GM12878 (cell line): ENCODE data around the gene MAGIX. TPM values are rescaled to one million over a fixed set of nuclear protein-coding genes. Genes with fewer than 3 reads are reported as not detected.

Experiments used
- ATAC-seq: fragments of 200-7000 bp; cut with Tn5 transposase; 3 replicates; pipeline ENCODE4 v1.9.1; 2020; ENCODE audit warnings: mild to moderate bottlenecking, moderate library complexity
- BruUV-seq: library from RNA; stranded (reverse); fragments of 400-500 nt; replicated peaks from 2 replicates; lab custom pipeline; 2021; lab: Mats Ljungman, UMichigan
- CTCF ChIA-PET: fragments of 300-600 bp; sonication (Branson Sonifier 250); formaldehyde crosslinking; extraction: SDS; loops from one replicate; lab custom pipeline; 2021; ENCODE audit warnings: inconsistent platforms; lab: Yijun Ruan, JAX
- POLR2A ChIA-PET: fragments of 350-600 bp; formaldehyde crosslinking; extraction: SDS; loops from one replicate; lab custom pipeline; 2021; ENCODE audit warnings: inconsistent platforms; lab: Charles Lee
- RAD21 ChIA-PET: fragments of 300-600 bp; sonication (Branson Sonifier 250); formaldehyde crosslinking; loops from one replicate; lab custom pipeline; 2023; ENCODE audit warnings: antibody characterized with exemption; ENCODE audit not compliant: unreplicated experiment; lab: Charles Lee
- SMC1A ChIA-PET: fragments of 300-600 bp; sonication (Branson Sonifier 250); formaldehyde crosslinking; loops from one replicate; lab custom pipeline; 2023; ENCODE audit not compliant: unreplicated experiment, uncharacterized antibody; lab: Charles Lee
- DNase-seq: peaks from one replicate; pipeline ENCODE4 v3.0.0-alpha.2; 2011; ENCODE audit warnings: low read depth, low spot score
- FAIRE-seq: peaks from 3 replicates; lab custom pipeline; 2011; peaks lifted over from hg19 to GRCh38; lab: Jason Lieb, UNC
- H2AFZ ChIP-seq: 2 replicates; pipeline ENCODE4 v1.6.0; 2011; ENCODE audit warnings: low read depth, low read length, control low read depth; ENCODE audit not compliant: control insufficient read depth
- H3K27ac ChIP-seq: 2 replicates; pipeline ENCODE4 v1.5.1; 2011; ENCODE audit warnings: control low read depth; ENCODE audit not compliant: control insufficient read depth, insufficient read depth
- H3K27me3 ChIP-seq, 2 experiments: replicated peaks in 1 of 2; 2 replicates each; pipeline versions ENCODE4 v1.6.0 to v1.6.1; 2011; ENCODE audit warnings: low read length in 1 of 2; ENCODE audit not compliant: control insufficient read depth in 2 of 2, insufficient read depth in 2 of 2
- H3K36me3 ChIP-seq, 2 experiments: 2 replicates each; pipeline ENCODE4 v1.5.1; 2011; ENCODE audit warnings: low read length in 1 of 2; ENCODE audit not compliant: control insufficient read depth in 2 of 2, insufficient read depth in 2 of 2
- H3K4me1 ChIP-seq: 2 replicates; pipeline ENCODE4 v1.6.1; 2011; ENCODE audit warnings: mild to moderate bottlenecking, low read length, moderate library complexity, mixed read lengths; ENCODE audit not compliant: control insufficient read depth, insufficient read depth
- H3K4me2 ChIP-seq: 2 replicates; pipeline ENCODE4 v1.6.0; 2011; ENCODE audit warnings: control low read depth; ENCODE audit not compliant: control insufficient read depth, insufficient read depth
- H3K4me3 ChIP-seq: fragments of 200-600 bp; sonication (generic); 2 replicates; pipeline ENCODE4 v1.5.1; 2016
- H3K79me2 ChIP-seq: 2 replicates; pipeline ENCODE4 v1.6.0; 2011; ENCODE audit warnings: low read length; ENCODE audit not compliant: control insufficient read depth, insufficient read depth
- H3K9ac ChIP-seq: 2 replicates; pipeline ENCODE4 v1.8.0; 2011; ENCODE audit warnings: low read length, control low read depth, mixed read lengths; ENCODE audit not compliant: control insufficient read depth, insufficient read depth
- H3K9me3 ChIP-seq: replicated peaks from 3 replicates; pipeline ENCODE4 v1.5.1; 2011; ENCODE audit warnings: mild to moderate bottlenecking, low read length; ENCODE audit not compliant: control insufficient read depth, insufficient read depth
- H4K20me1 ChIP-seq: 2 replicates; pipeline ENCODE4 v1.6.0; 2011; ENCODE audit not compliant: control insufficient read depth, insufficient read depth
- BRCA1 ChIP-seq: IDR thresholded peaks from 2 replicates; pipeline ENCODE4 v1.6.1; 2011; ENCODE audit warnings: low read depth, low read length, improper control_type of control experiment
- CBX3 ChIP-seq: fragments of 200-600 bp; sonication (generic); IDR thresholded peaks from 2 replicates; pipeline ENCODE4 v1.6.1; 2016; ENCODE audit warnings: low read depth, borderline replicate concordance
- CREB1 ChIP-seq: IDR thresholded peaks from 2 replicates; pipeline ENCODE4 v1.6.1; 2012; ENCODE audit warnings: low read depth, mild to moderate bottlenecking, inconsistent platforms
- DPF2 ChIP-seq: fragments of 450-650 bp; IDR thresholded peaks from 2 replicates; pipeline ENCODE4 v1.6.1; 2017; ENCODE audit warnings: mild to moderate bottlenecking
- GABPA ChIP-seq: IDR thresholded peaks from 2 replicates; pipeline ENCODE4 v1.6.1; 2014; ENCODE audit warnings: antibody characterized with exemption, low read depth, mild to moderate bottlenecking, inconsistent platforms
- IKZF2 ChIP-seq, 2 experiments: fragments of 450-650 bp; IDR thresholded peaks; 2 replicates each; pipeline ENCODE4 v1.6.1; 2017; ENCODE audit warnings: mild to moderate bottlenecking in 2 of 2, moderate library complexity in 2 of 2
- POLR2AphosphoS5 ChIP-seq: IDR thresholded peaks from 2 replicates; pipeline ENCODE4 v1.6.1; 2011; ENCODE audit warnings: mild to moderate bottlenecking, low read length, inconsistent platforms
- SUPT20H ChIP-seq: IDR thresholded peaks from 2 replicates; pipeline ENCODE4 v1.6.1; 2011; ENCODE audit warnings: low read depth, mild to moderate bottlenecking, low read length, moderate library complexity, borderline replicate concordance; ENCODE audit not compliant: control insufficient read depth
- YBX1 ChIP-seq: fragments of 450-650 bp; IDR thresholded peaks from 2 replicates; pipeline ENCODE4 v1.6.1; 2016; ENCODE audit warnings: antibody characterized with exemption
- ZSCAN29 ChIP-seq: fragments of 450-650 bp; IDR thresholded peaks from 2 replicates; pipeline ENCODE4 v1.6.1; 2017; ENCODE audit warnings: mild to moderate bottlenecking, moderate library complexity
- WGBS: methylation state at CpG from one replicate; pipeline ENCODE4 v1.1.6; 2016; ENCODE audit warnings: low lambda C conversion rate; ENCODE audit not compliant: insufficient replicate concordance, insufficient coverage; ENCODE audit errors: missing lambda C conversion rate; 5-methylcytosine and 5-hydroxymethylcytosine counted together
- in situ Hi-C: fragments of 300-500 bp; cut with MboI; formaldehyde crosslinking; loops from 9 replicates; pipeline ENCODE4 v1.14.3; 2018; ENCODE audit warnings: mixed read lengths
- intact Hi-C: fragments of 100-400 bp; cut with micrococcal nuclease; formaldehyde crosslinking; loops from one replicate; pipeline ENCODE4 v1.14.2; 2022; ENCODE audit not compliant: unreplicated experiment
- polyA plus RNA-seq, 11 experiments: library from polyadenylated mRNA; depleted of rRNA in 4 of 11; unstranded in 6 of 11; stranded (reverse) in 5 of 11; fragments of >200 nt; fragmentation: Nextera tagmentation in 4 of 11; fragmentation: Illumina TruSeq in 1 of 11; extraction: Ambion mirVana in 4 of 11; extraction: Trizol in 1 of 11; gene quantifications; 1 replicate in 1 of 11; 2 replicates in 10 of 11; pipeline versions ENCODE4 v1.2.1 to v1.2.3, GENCODE V29; 2011 to 2016; ENCODE audit warnings: inconsistent platforms in 2 of 11, missing spikeins in 2 of 11, low read depth in 1 of 11
- total RNA-seq, 4 experiments: library from RNA; depleted of rRNA in 3 of 4; stranded (reverse); fragments of >200 nt in 3 of 4; fragmentation: Illumina TruSeq in 1 of 4; extraction: Trizol in 1 of 4; gene quantifications; 2 replicates each; pipeline versions ENCODE4 v1.2.1 to v1.2.3, GENCODE V29; 2013 to 2021

Gene MAGIX
- total and polyA plus RNA-seq, 10 of the 15 experiments (the other 5 are each of a cell fraction or from before 2014, with no cell fraction given): 0.03 to 2.5 (median 0.82) TPM

DNA sequence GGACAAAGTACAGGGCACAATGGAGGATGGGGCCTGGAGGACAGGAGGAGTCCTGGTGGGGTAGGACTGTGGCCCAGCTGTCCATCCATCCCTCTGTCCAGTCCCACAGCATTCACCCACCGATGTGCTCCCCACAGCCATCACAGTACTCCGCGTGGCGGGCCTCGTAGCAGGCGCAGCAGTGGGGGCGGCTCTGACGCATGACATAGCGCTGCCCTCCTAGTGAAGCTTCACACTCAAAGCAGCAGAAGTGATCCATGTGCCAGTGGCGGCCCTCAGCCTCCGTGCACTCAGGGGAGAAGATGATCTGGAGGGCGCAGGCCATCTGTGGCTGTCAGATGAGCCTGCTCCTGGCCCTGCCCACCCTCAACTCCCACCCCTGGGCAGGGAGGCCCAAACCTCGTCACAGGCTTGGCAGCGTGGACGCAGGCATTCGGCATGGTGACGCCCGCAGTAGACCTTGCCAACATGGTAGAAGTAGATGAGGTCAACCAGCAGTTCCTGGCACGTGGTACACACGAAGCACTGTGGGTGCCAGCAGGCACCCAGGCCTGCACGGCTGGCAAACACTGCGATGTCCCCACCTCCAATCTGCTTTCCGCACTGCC, 15.4 kb downstream of the MAGIX start:
- no peak for DNase-seq
- SMC1A ChIA-PET: no interaction called here
- WGBS: 68% methylated on average over 22 of the region's 23 CpGs
- BruUV-seq: no TSS peak
- peaks cover 0 to 3% of the 10 kb centered on the region in 2 experiments; a peak in 3 of 4 replicates for H3K36me3 ChIP-seq
- no peak overlapping the region for H3K9ac ChIP-seq
- no peak overlapping the region for H3K4me3 ChIP-seq
- no peaks in the 10 kb centered on the region for H4K20me1 ChIP-seq
- ATAC-seq: no peak
- H3K4me2 ChIP-seq: no peak overlapping the region
- POLR2A ChIA-PET: interaction anchor here (0.9 kb wide), 1 partner anchor 11 kb away, joined by 3 read pairs; no protein-coding TSS in a partner anchor
- RAD21 ChIA-PET: interaction anchor here (1.0 kb wide), 1 partner anchor 36 kb away, joined by 4 read pairs; no protein-coding TSS in a partner anchor
- H3K4me1 ChIP-seq: peaks cover 5% of the 10 kb centered on the region; the same call in 1 of the 2 replicates
- intact Hi-C loops (no loop called here), in situ Hi-C loops (no loop called here)
- no peak for TF ChIP-seq DPF2
- no peak for TF ChIP-seq BRCA1
- TF ChIP-seq IKZF2 (IDR thresholded peaks at IDR 0.05): no peak
- no peak for TF ChIP-seq CBX3
- TF ChIP-seq YBX1: no peak
- TF ChIP-seq ZSCAN29: no peak
- TF ChIP-seq GABPA: no peak
- TF ChIP-seq CREB1: no peak
- no peak for TF ChIP-seq SUPT20H
- no peak for TF ChIP-seq POLR2AphosphoS5
- no peak overlapping the region for H3K27ac ChIP-seq
- CTCF ChIA-PET: interaction anchor here (1.0 to 1.1 kb wide), 3 partner anchors 9 to 22 kb away, joined by 3 to 4 read pairs (median 3); no protein-coding TSS in a partner anchor
- H2AFZ ChIP-seq: no peak overlapping the region
- peaks cover 3% of the 10 kb centered on the region for H3K79me2 ChIP-seq
- no peak for FAIRE-seq
- no peaks in the 10 kb centered on the region for H3K27me3 ChIP-seq
- H3K9me3 ChIP-seq: no peaks in the 10 kb centered on the region
